ENCODE measurements around the gene HS3ST6. TPM values are rescaled to one million over a fixed set of nuclear protein-coding genes. Genes with fewer than 3 reads are reported as not detected.
"Not testable (repeated sequence)": the region's sequence is repeated elsewhere in the genome, so short reads cannot be mapped to it uniquely, and the experiment has no call there.

Gene HS3ST6
- total and polyA plus RNA-seq, 4 experiments from 2014 or later: not detected

DNA sequence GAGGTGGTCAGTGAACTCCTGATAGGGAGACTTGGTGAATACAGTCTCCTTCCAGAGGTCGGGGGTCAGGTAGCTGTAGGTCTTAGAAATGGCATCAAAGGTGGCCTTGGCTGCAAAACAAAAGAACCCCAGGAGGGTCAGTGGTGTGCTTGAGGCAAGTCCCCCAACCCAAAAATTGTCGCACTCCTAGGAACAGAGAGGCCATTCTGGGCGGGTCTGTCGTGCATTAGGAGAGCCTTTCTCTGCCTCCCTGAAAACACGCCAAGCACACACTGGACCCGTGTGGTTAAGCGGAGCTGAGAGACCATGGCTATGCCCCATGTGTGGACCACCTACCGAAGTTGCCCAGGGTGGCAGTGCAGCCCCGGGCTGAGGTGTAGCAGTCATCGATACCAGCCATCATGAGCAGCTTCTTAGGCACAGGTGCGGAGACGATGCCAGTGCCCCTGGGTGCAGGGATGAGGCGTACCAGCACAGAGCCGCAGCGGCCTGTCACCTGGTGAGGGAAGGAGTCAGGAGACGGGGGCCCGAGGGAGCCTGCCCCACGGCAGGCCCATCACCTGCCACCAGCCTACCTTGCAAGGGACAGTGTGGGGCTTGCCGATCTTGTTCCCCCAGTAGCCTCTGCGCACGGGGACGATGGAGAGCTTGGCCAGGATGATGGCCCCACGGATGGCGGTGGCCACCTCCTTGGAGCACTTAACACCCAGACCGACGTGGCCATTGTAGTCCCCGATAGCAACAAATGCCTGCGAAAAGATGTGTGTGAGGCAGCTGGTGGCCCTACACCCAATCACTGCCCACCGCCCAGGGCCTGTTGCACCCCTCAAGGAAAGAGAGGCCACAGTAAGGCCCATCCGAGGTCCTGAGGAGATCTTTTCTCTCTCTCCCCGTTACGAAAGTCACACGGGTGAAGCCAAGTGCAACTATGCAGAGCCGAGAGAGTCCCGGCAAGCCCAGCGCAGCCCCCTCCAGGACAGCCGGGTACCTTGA is 44.2 kb upstream of the HS3ST6 start:
- intact Hi-C loops (cut with micrococcal nuclease); H3K27me3 ChIP-seq (ENCODE audit: insufficient read depth, low read length); H3K9me3 Mint-ChIP-seq; CTCF ChIA-PET (ENCODE audit: partially characterized antibody); H3K9me3 ChIP-seq (ENCODE audit: control insufficient read depth in 1 of 2, low read length in 2 of 2); H3K4me3 ChIP-seq (ENCODE audit: low read length in 2 of 2); H3K27me3 Mint-ChIP-seq: not testable (repeated sequence)
- peaks cover 21 to 49% of the 10 kb centered on the region in 2 donors for H3K36me3 Mint-ChIP-seq
- H3K27ac ChIP-seq (ENCODE audit: low read depth, low read length): peak overlapping the region; percentile 97
- H3K4me1 Mint-ChIP-seq: peaks cover 30 to 66% (median 47%) of the 10 kb centered on the region in 4 donors
- peaks cover 18% of the 10 kb centered on the region for H3K36me3 ChIP-seq (ENCODE audit: insufficient read depth, low read length)
- H3K4me1 ChIP-seq (ENCODE audit: insufficient read depth, low read length): peaks cover 57% of the 10 kb centered on the region
- peak overlapping the region; percentile 83 to 99 (median 92) for H3K27ac Mint-ChIP-seq
- peak in 1 of 5 donors; percentile 34 for DNase-seq
- POLR2A ChIA-PET (ENCODE audit: partially characterized antibody): interaction anchor here (1.2 to 9.4 kb wide), 7 partner anchors 8 to 192 kb away, joined by 3 to 99 read pairs (median 20); partner anchors contain the start of genes GFER, MSRB1, NOXO1 and SYNGR3
- H3K4me3 Mint-ChIP-seq: peak overlapping the region; percentile 91 to 97 (median 93)

DNA sequence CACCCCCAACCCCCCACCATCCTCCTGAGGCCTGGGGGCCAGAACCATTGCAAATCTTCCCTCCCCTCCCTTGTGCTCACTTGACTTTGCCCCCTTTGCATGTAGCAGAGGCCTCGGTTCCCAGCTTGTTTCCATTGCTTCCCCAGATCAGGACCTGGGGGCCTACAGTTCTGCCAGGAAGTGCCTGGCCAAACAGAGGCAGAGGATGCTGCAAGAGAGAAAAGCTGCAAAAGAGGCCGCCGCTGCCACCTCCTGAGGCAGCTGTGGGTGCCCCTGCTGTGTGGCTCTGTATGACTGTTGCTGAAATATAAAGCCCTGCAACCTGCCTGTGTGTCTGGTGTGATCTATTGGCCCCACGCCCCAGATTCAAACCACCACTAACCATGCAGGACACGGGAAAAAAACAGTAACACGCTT is 43.4 kb upstream of the HS3ST6 start:
- peaks cover 18% of the 10 kb centered on the region for H3K36me3 ChIP-seq (ENCODE audit: insufficient read depth, low read length)
- H3K4me1 ChIP-seq (ENCODE audit: insufficient read depth, low read length): peaks cover 57% of the 10 kb centered on the region
- POLR2A ChIA-PET (ENCODE audit: partially characterized antibody): interaction anchor here (1.0 to 9.4 kb wide), 10 partner anchors 9 to 244 kb away, joined by 3 to 99 read pairs (median 12); partner anchors contain the start of genes GFER, MSRB1, NOXO1 and SYNGR3
- H3K4me1 Mint-ChIP-seq: peaks cover 30 to 66% (median 47%) of the 10 kb centered on the region in 4 donors
- H3K9me3 Mint-ChIP-seq: peaks cover 0 to 5% (median 0%) of the 10 kb centered on the region in 8 donors
- H3K27ac ChIP-seq (ENCODE audit: low read depth, low read length): no peak overlapping the region
- no peaks in the 10 kb centered on the region for H3K27me3 Mint-ChIP-seq
- DNase-seq: peak in 1 of 5 donors; percentile 37
- no peak overlapping the region for H3K4me3 ChIP-seq (ENCODE audit: low read length in 2 of 2)
- no peaks in the 10 kb centered on the region for H3K27me3 ChIP-seq (ENCODE audit: insufficient read depth, low read length)
- no peaks in the 10 kb centered on the region for H3K9me3 ChIP-seq (ENCODE audit: control insufficient read depth in 1 of 2, low read length in 2 of 2)
- CTCF ChIA-PET (ENCODE audit: partially characterized antibody): interaction anchor here (1.3 to 3.3 kb wide), 2 partner anchors 9 to 32 kb away, joined by 6 to 18 read pairs; partner anchors contain the start of gene TBL3
- H3K4me3 Mint-ChIP-seq: peak overlapping the region in 7 of 8 donors; percentile 3 to 94 (median 52)
- intact Hi-C loops (cut with micrococcal nuclease): no loop called here
- peak overlapping the region in 6 of 7 donors; percentile 22 to 99 (median 66) for H3K27ac Mint-ChIP-seq
- peaks cover 21 to 49% of the 10 kb centered on the region in 2 donors for H3K36me3 Mint-ChIP-seq

DNA sequence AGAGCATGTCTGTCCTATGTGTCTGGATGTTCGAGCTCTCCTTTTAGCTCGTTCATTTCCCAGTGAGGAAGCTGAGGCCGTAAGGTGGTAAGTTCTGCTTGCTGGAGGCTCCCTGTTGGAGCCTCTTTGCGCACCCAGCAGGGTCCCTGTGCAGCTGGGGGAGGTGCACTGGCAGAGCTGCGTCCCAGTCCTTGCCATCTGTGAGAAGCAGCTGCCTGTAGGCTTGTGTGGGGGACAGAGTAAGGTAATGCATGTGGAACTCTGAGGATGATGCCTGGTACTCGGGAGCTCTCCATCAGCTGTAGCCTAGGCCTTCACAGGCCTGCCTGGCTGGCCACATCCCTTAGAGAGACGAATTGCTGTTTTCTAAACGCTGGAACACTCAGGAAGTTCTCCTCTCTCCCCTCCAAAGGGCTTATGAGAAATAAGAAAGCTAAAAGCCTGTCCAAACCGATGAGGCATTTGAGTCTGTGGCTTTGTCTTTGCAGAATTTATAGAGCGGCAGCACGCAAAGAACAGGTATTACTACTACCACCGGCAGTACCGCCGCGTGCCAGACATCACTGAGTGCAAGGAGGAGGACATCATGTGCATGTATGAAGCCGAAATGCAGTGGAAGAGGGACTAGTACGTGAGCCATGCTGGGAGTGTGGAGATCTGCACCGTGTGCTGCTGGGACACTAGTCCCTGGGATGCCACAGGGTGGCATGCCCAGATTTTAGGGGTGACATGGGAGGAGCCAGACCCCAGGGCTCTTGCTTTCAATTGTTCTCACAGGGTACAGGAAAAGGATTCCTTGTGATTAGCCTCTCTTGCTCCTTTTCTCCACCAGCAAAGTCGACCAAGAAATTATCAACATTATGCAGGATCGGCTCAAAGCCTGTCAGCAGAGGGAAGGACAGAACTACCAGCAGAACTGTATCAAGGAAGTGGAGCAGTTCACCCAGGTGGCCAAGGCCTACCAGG is 42.7 kb upstream of the HS3ST6 start:
- Histone ChIP-seq H3K36me3 (ENCODE audit: insufficient read depth, low read length) (peaks cover 18% of the 10 kb centered on the region), H3K4me3 (ENCODE audit: low read length in 2 of 2) (peak overlapping the region; percentile 2 to 89), H3K9me3 (ENCODE audit: control insufficient read depth in 1 of 2, low read length in 2 of 2) (no peaks in the 10 kb centered on the region), H3K27ac (ENCODE audit: low read depth, low read length) (peak overlapping the region; percentile 78), H3K27me3 (ENCODE audit: insufficient read depth, low read length) (no peaks in the 10 kb centered on the region), H3K4me1 (ENCODE audit: insufficient read depth, low read length) (peaks cover 57% of the 10 kb centered on the region)
- peak overlapping the region; percentile 86 to 99 (median 95) for H3K27ac Mint-ChIP-seq
- DNase-seq: peak in 4 of 5 donors; percentile 35 to 63 (median 40)
- intact Hi-C loops (cut with micrococcal nuclease): no loop called here
- peak overlapping the region; percentile 88 to 94 (median 92) for H3K4me3 Mint-ChIP-seq
- POLR2A ChIA-PET (ENCODE audit: partially characterized antibody): interaction anchor here (0.6 to 9.4 kb wide), 19 partner anchors 10 to 625 kb away, joined by 3 to 99 read pairs (median 3); partner anchors contain the start of genes AMDHD2, GFER, MSRB1 and NOXO1
- peaks cover 21 to 49% of the 10 kb centered on the region in 2 donors for H3K36me3 Mint-ChIP-seq
- CTCF ChIA-PET (ENCODE audit: partially characterized antibody): interaction anchor here (1.1 to 3.3 kb wide), 4 partner anchors 10 to 179 kb away, joined by 4 to 18 read pairs (median 8); partner anchors contain the start of gene TBL3
- H3K27me3 Mint-ChIP-seq: no peaks in the 10 kb centered on the region
- peaks cover 0 to 5% (median 0%) of the 10 kb centered on the region in 8 donors for H3K9me3 Mint-ChIP-seq
- peaks cover 30 to 66% (median 47%) of the 10 kb centered on the region in 4 donors for H3K4me1 Mint-ChIP-seq

DNA sequence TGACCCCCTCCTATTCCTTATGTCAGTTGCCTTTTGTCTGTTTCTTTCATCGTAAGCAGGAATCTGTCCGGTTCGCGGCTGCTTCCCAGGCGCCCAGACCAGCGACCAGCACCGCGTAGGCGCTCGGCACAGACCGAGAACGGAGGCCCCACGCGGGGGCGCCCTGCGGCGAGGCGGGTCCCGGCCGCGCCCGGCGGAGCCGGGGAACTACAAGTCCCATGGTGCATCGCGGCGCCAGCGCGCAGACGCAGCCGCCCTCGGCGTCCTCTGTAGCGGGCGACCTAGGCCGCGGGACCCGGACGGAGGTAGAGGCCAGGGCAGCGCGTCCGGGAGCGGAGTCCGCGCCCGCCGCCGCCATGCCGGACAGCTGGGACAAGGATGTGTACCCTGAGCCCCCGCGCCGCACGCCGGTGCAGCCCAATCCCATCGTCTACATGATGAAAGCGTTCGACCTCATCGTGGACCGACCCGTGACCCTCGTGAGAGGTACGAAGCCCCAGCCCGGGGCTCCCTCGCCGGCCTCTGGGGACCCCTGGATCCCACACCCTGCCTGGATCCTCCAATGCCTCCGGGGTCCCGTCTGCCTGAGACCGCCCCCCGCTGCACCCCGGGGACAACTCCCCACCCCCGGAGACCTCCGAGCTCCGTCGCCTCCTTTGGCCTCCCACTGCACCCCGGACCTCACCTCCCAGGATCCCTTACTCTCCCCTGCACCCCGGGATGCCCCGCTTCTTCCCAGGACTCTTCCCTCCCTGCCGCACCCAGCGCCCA is 41.2 kb upstream of the HS3ST6 start, which contains the start of gene NDUFB10:
Gene NDUFB10, plus strand, starts transcription at position 270 of the 771 bp plus-strand sequence. Its CDS starts 87 bp downstream, at position 357.
- ChIA-PET CTCF (ENCODE audit: partially characterized antibody) (interaction anchor here (2.6 to 3.3 kb wide), 2 partner anchors 12 to 181 kb away, joined by 10 to 18 read pairs; partner anchors contain the start of gene TBL3), POLR2A (ENCODE audit: partially characterized antibody) (interaction anchor here (1.0 to 9.4 kb wide), 8 partner anchors 11 to 555 kb away, joined by 3 to 99 read pairs (median 14); partner anchors contain the start of genes GFER, MSRB1, NOXO1 and SYNGR3)
- Mint-ChIP-seq H3K4me3 (peak within 1 kb of the TSS; percentile 88 to 94 (median 92)), H3K27me3 (no peaks in the 10 kb centered on the region), H3K9me3 (peaks cover 0 to 4% (median 0%) of the 10 kb centered on the region in 8 donors), H3K27ac (peak within 1 kb of the TSS; percentile 86 to 99 (median 95)), H3K36me3 (peaks cover 21 to 38% of the 10 kb centered on the region in 2 donors), H3K4me1 (peaks cover 26 to 53% (median 40%) of the 10 kb centered on the region in 4 donors)
- intact Hi-C loops (cut with micrococcal nuclease): loop anchor here (1.0 to 2.0 kb wide), 6 partner anchors 12 to 194 kb away; partner anchors contain the start of genes GFER and MSRB1
- no peaks in the 10 kb centered on the region for H3K27me3 ChIP-seq (ENCODE audit: insufficient read depth, low read length)
- no peaks in the 10 kb centered on the region for H3K9me3 ChIP-seq (ENCODE audit: control insufficient read depth in 1 of 2, low read length in 2 of 2)
- DNase-seq: peak; percentile 84 to 90 (median 87)
- peaks cover 47% of the 10 kb centered on the region for H3K4me1 ChIP-seq (ENCODE audit: insufficient read depth, low read length)
- H3K36me3 ChIP-seq (ENCODE audit: insufficient read depth, low read length): peaks cover 18% of the 10 kb centered on the region
- peak within 1 kb of the TSS; percentile 69 to 89 for H3K4me3 ChIP-seq (ENCODE audit: low read length in 2 of 2)
- peak within 1 kb of the TSS; percentile 78 for H3K27ac ChIP-seq (ENCODE audit: low read depth, low read length)

DNA sequence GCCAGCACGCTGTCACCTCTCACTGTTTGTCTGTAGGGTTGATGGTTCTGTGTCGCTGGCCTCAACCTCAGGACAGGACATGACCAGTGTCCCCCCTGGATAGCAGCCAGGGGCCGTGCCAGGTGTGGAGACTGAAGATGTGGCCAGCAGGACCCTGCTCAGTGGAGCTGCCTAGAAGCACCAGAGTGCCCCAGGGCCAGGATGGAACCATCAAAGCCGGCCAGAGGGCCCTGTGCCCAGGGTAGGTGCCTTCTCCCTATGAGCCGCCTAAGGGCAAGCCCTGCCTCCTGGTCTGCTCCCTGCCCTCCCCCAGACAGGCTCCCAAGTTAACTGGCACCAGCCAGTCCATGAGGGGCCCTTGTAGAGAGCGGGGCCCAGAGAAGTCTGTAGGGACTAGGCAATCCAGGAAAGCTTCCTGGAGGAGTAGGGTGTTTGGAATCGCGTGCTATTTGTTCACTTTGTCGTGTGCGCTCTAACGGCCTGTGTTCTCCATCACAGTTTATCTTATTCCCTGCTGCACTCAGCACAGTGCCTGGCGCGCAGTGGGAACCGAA is 40.6 kb upstream of the HS3ST6 start:
- CTCF ChIA-PET (ENCODE audit: partially characterized antibody): interaction anchor here (2.6 to 3.3 kb wide), 2 partner anchors 12 to 182 kb away, joined by 10 to 18 read pairs; partner anchors contain the start of gene TBL3
- Histone ChIP-seq H3K9me3 (ENCODE audit: control insufficient read depth in 1 of 2, low read length in 2 of 2) (no peaks in the 10 kb centered on the region), H3K27me3 (ENCODE audit: insufficient read depth, low read length) (no peaks in the 10 kb centered on the region), H3K4me3 (ENCODE audit: low read length in 2 of 2) (peak overlapping the region; percentile 69 to 89), H3K27ac (ENCODE audit: low read depth, low read length) (peak overlapping the region; percentile 78), H3K36me3 (ENCODE audit: insufficient read depth, low read length) (peaks cover 17% of the 10 kb centered on the region), H3K4me1 (ENCODE audit: insufficient read depth, low read length) (peaks cover 44% of the 10 kb centered on the region)
- peak overlapping the region in 4 of 7 donors; percentile 59 to 99 (median 78) for H3K27ac Mint-ChIP-seq
- peaks cover 17 to 33% of the 10 kb centered on the region in 2 donors for H3K36me3 Mint-ChIP-seq
- POLR2A ChIA-PET (ENCODE audit: partially characterized antibody): interaction anchor here (1.7 to 8.8 kb wide), 4 partner anchors 12 to 32 kb away, joined by 9 to 99 read pairs (median 52); partner anchors contain the start of genes GFER, MSRB1, NOXO1 and SYNGR3
- peak overlapping the region; percentile 69 to 94 (median 92) for H3K4me3 Mint-ChIP-seq
- H3K4me1 Mint-ChIP-seq: peaks cover 23 to 48% (median 36%) of the 10 kb centered on the region in 4 donors
- peaks cover 0 to 3% (median 0%) of the 10 kb centered on the region in 8 donors for H3K9me3 Mint-ChIP-seq
- H3K27me3 Mint-ChIP-seq: no peaks in the 10 kb centered on the region
- intact Hi-C loops (cut with micrococcal nuclease): loop anchor here (1.0 to 2.0 kb wide), 6 partner anchors 13 to 195 kb away; partner anchors contain the start of genes GFER and MSRB1
- DNase-seq: peak in 1 of 5 donors; percentile 8

Measured in CD4-positive, alpha-beta memory T cell (primary cell).